Activated naive CD4-positive, alpha-beta T cell (primary cell): ENCODE measurements around the gene PLXDC1.
"Not testable (repeated sequence)": the region's sequence is repeated elsewhere in the genome, so short reads cannot be mapped to it uniquely, and the experiment has no call there.

Experiments used
- DNase-seq, 4 experiments: peaks; one replicate each; lab custom pipeline; 2025; lab: John Stamatoyannopoulos, UW

Gene PLXDC1

DNA sequence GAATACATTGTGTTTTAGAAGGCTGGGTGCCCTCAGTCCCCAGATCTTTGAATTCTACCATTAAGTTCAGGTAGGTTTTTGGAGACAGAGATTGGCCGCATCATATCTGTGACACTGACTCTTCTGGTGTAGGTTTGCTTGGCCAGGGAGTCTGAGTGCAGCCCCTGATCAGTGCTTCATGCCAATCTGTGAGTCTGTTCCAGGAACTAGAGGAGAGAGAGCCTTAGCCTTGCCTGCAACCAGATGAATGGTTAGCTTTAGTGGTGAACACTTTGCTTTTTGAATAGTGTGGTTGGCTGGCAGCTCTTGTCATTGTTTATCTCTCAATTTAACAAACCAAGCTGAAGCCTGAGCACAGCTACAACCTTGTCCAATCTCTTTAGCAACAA lies 87.8 kb downstream of the PLXDC1 start:
- DNase-seq: no peak

- DNase-seq: no peak
Observed at GRCh38 chr17:39062846-39063680, 88.4 kb downstream of the PLXDC1 start.

DNA sequence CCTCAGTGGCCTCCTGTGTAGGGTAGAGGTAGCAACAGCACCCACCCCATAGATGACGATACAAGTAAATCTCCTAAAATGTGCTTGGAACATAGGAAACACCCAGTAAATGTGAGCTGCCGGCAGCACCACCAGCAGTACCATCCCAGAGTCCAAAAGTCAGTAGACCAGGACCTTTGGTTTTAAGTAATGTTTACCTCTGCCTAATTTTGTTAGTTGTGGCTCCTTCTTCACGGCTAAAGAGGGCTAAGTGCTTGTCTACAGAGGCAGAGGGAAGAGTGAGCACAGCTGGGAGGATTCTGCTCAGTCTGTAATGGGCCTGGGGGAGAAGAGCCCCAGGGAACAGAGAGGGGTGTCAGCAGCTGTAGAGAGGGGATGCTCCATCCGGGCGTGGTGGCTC lies 92.9 kb downstream of the PLXDC1 start:
- DNase-seq: no peak

- DNase-seq: no peak
Observed at GRCh38 chr17:39057701-39058206, 93.7 kb downstream of the PLXDC1 start.

DNA sequence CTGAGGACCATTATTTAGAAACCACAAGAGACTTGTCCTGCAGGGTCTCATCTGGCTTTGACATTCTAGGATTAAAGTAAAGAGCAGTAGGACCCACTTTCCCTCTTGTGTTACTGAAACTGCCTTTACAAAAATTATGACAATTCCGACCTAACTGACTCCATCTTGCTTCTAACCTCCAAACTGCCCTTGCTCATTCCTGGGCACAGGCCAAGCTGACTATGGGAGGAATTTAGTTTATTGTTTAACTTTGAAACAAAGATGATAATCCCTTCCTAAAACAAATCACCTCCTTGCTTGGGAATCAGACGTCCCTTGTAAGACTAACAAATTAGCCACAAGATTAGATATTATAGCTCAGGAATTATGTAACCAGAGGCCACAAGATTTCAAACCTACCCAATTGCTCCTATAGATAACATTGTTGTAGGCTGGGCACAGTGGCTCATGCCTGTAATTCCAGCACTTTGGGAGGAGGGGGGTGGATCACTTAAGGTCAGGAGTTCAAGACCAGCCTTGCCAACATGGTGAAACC lies 97.3 kb downstream of the PLXDC1 start:
- DNase-seq: no peak

GRCh38 chr17:39052423-39052822 lies 99.0 kb downstream of the PLXDC1 start:
- DNase-seq: not testable (repeated sequence)

GRCh38 chr17:39051001-39051585 lies 100.3 kb downstream of the PLXDC1 start:
- no peak for DNase-seq

- DNase-seq: no peak
Observed at GRCh38 chr17:39045948-39046679, 105.3 kb downstream of the PLXDC1 start.

DNA sequence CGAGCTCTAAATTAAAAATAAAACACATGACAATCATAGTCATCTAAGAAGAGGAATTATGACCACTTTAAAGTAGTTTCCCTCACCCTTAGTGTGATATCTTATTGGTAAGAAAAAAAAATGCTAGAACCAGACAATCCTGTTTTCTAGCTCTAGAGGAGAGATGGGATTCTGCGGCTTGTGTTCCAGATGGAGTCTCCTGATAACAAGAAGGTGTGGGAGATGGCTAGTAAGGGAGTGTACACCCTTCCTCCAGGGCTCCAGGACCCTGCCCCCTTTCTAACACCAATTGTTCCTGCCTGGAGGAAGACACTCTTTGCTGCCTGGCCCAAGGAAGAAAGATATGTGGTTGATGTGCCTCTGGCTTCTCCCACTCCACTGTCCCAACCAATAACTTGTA lies 115.4 kb downstream of the PLXDC1 start:
- DNase-seq: no peak

DNA sequence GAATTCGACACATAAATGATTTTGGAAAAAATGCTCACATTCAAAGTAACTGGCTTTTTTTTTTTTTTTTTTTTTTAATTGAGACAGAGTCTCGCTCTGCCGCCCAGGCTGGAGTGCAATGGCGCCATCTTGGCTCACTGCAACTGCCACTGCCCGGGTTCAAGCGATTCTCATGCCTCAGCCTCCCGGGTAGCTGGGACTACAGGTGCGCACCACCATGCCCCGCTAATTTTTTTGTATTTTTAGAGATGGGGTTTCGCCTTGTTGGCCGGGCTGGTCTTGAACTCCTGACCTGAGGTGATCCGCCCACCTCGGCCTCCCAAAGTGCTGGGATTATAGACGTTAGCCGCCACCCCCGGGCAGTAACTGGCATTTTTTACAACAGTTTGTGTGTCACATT lies 115.9 kb downstream of the PLXDC1 start:
- not testable (repeated sequence) for DNase-seq

DNA sequence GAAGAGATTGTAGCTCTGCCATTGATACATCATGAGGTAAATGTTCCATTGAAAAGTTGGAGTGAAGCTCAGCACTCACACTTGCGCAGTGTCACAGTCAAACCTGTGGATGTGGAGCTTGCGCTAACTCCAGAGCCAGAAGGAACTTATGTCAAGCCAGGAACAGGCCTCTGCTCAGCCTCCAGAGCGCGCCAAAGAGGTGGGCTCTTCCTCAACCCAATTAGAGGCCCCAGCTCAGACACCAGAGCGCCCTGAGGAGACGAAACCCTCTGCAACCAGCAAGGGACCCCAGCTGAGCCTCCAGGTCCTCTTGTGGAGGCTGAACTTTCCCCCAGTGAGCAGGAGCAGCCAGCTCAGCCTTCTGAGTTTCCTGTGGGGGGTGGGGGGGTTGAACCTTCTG lies 122.7 kb downstream of the PLXDC1 start:
- DNase-seq: no peak

GRCh38 chr17:39027455-39028035 lies 123.9 kb downstream of the PLXDC1 start:
- DNase-seq: no peak

- DNase-seq: no peak
Observed at GRCh38 chr17:39026980-39027451, 124.4 kb downstream of the PLXDC1 start.

DNA sequence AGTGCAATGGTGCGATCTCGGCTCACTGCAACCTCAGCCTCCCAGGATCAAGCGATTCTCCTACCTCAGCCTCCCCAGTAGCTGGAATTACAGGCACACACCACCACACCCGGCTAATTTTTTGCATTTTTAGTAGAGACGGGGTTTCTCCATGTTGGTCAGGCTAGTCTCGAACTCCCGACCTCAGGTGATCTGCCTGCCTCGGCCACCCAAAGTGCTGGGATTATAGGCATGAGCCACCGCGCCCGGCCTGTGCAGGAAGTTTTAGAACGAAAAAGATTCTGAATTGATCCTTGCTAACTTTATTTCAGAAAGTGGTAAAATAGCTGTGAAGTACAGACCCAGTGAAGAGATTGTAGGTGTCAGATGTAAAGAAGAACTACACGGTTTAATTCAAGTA lies 125.1 kb downstream of the PLXDC1 start:
- not testable (repeated sequence) for DNase-seq

DNA sequence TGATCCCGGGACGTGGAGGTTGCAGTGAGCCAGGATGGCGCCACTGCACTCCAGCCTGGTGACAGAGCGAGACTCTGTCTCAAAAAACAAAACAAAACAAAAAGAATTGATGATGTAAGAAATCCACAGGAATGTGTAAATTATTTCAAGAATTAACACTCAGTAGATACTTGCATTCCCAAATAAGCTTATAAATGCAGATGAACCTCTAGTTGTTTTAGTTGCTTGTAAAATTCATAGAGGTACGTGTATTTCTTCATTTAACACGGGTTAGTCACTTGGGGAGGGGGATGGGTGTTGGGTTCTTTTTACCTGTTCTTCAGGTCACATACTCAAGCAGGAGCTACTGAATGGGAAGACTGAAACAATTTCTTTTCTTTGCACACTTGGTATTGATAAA lies 128.5 kb downstream of the PLXDC1 start:
- DNase-seq: no peak

DNA sequence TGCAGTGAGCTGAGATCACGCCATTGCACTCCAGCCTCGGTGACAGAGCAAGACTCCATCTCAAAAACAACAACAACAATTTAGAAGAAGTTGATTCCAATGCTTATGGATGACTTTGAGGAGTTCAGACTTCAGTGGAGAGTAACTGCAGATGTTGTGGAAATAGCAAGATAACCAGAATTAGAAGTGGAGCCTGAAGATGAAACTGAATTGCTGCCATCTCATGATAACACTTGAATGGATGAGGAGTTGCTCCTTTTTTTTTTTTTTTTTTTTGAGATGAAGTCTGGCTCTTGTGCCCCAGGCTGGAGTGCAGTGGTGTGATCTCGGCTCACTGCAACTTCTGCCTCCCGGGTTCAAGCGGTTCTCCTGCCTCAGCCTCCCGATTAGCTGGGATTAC lies 131.4 kb downstream of the PLXDC1 start:
- DNase-seq: not testable (repeated sequence)

DNA sequence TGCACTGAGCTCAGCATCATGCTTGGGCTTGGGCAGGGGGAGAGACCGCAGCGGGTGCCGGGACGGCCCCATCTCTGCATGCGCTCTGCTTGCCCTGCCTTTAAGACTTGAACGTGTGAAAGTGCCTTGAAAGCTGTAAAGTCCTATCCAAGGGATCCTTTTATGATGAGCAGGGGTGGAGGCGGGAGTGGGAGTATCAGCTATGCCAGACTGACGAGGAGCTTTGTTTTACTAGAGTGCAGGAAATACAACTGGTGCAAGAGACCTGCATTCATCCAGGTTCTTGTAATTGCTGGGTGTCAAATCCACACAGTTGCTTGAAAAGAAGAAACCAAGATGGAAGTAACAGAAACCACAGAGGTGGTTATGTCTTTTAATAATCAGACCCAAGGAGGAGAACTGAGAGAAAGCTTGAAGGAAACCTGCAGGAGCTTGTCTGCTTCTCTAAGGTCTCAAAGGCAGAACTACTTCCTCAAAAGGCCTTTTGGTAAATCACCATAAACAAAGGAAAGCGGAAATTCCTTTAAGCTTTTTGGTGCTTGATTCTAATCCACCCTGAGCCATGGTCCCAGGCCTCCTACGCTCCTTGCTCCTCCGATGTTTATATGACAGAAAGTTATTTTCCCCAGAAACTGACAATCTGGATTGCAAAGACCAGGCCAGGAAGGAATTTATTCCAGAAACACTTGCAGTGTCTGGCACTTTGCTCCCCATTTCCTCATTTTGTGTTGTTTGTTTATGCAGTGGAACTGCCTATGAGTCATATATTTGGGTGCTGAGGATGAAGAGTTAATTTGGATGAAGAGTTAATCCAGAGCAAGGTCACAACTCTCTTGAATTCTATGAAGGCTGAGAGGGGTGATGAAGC lies 132.9 kb downstream of the PLXDC1 start:
- DNase-seq: no peak

DNA sequence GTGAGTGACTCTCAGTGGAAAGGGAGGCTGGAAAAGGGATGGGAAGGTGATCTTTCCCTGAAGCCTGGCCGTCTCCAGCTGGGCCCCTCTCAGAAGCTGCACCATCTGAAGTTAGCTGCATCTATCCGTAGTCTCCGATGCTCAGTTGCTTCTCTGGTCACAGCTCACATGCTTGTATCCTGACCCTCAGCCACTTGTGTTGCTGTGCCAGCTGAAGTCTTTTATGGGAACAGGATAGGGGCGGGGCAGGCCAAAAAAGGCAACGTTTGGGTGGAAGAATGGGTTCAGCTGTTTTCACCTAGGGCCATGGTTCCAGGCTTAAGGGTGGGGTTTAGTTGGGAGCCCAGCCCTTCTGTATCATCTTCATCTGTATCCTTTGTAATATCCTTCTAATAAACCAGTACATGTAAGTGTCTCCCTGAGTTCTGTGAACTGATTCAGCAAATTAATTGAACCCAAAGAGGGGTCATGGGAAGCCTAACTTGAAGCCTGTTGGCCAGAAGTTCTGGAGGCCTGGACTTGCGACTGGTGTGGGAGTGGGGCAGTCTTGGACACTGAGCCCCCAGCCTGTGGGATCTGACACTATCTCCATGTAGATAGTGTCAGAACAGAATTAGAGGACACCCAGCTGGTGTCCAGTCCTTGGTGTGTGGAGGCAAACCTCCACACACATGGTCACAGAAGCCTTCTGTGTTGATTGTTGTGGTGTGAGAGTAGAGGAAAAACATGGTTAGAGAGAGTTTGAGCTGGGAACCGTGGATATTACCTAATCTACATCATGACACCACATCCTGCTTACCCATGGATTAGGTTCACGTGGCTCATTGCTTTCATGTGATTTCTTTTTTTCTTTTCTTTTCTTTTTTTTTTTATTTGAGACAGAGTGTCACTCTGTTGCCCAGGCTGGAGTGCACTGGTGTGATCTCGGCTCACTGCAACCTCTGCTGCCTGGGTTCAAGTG lies 135.0 kb downstream of the PLXDC1 start:
- DNase-seq: no peak

GRCh38 chr17:39015546-39015935 lies 135.9 kb downstream of the PLXDC1 start:
- DNase-seq: no peak
